ENCODE data around the gene ABHD3. TPM values are rescaled to one million over a fixed set of nuclear protein-coding genes. Genes with fewer than 3 reads are reported as not detected.
"Not testable (repeated sequence)": the region's sequence is repeated elsewhere in the genome, so short reads cannot be mapped to it uniquely, and the experiment has no call there.

Gene ABHD3
- total RNA-seq, 2 experiments from 2014 or later: 13.7 to 14.3 TPM

- no peak overlapping the region for H3K4me3 Mint-ChIP-seq
- no peak for DNase-seq
- H3K27me3 Mint-ChIP-seq: no peaks in the 10 kb centered on the region
- intact Hi-C loops (cut with DNase I, micrococcal nuclease): no loop called here
- peaks cover 6% of the 10 kb centered on the region for H3K4me1 Mint-ChIP-seq
- POLR2A ChIA-PET: no interaction called here
- H3K27ac Mint-ChIP-seq: no peak overlapping the region
- CTCF ChIA-PET: interaction anchor here (0.7 to 0.8 kb wide), 2 partner anchors 70 to 170 kb away, joined by 3 read pairs; no protein-coding TSS in a partner anchor
- ATAC-seq: no peak
- peaks cover 3% of the 10 kb centered on the region for H3K36me3 Mint-ChIP-seq (ENCODE audit: low read depth)
- no peaks in the 10 kb centered on the region for H3K9me3 Mint-ChIP-seq (ENCODE audit: low read depth)
Observed at GRCh38 chr18:21678859-21679258, 25.7 kb downstream of the ABHD3 start.

- peak; percentile 61 for ATAC-seq
- POLR2A ChIA-PET; H3K27me3 Mint-ChIP-seq; H3K4me3 Mint-ChIP-seq; H3K9me3 Mint-ChIP-seq (ENCODE audit: low read depth); H3K27ac Mint-ChIP-seq; H3K4me1 Mint-ChIP-seq; H3K36me3 Mint-ChIP-seq (ENCODE audit: low read depth); intact Hi-C loops (cut with DNase I, micrococcal nuclease): not testable (repeated sequence)
- peak; percentile 56 for DNase-seq
- CTCF ChIA-PET: interaction anchor here (0.8 to 1.0 kb wide), 2 partner anchors 75 to 99 kb away, joined by 3 to 7 read pairs; partner anchors contain the start of gene ESCO1
Observed at GRCh38 chr18:21675354-21675753, 29.2 kb downstream of the ABHD3 start.

GRCh38 chr18:21672521-21673267, 31.9 kb downstream of the ABHD3 start:
- DNase-seq (no peak), ATAC-seq (no peak)
- H3K4me3 Mint-ChIP-seq: no peak overlapping the region
- no peaks in the 10 kb centered on the region for H3K27me3 Mint-ChIP-seq
- intact Hi-C loops (cut with DNase I, micrococcal nuclease): no loop called here
- ChIA-PET CTCF (no interaction called here), POLR2A (no interaction called here)
- no peaks in the 10 kb centered on the region for H3K9me3 Mint-ChIP-seq (ENCODE audit: low read depth)
- H3K36me3 Mint-ChIP-seq (ENCODE audit: low read depth): no peaks in the 10 kb centered on the region
- H3K27ac Mint-ChIP-seq: no peak overlapping the region
- peaks cover 5% of the 10 kb centered on the region for H3K4me1 Mint-ChIP-seq

- no peak overlapping the region for H3K4me3 Mint-ChIP-seq
- H3K27me3 Mint-ChIP-seq: no peaks in the 10 kb centered on the region
- H3K9me3 Mint-ChIP-seq (ENCODE audit: low read depth): no peaks in the 10 kb centered on the region
- ChIA-PET POLR2A (no interaction called here), CTCF (interaction anchor here (0.6 kb wide), 1 partner anchor 12 kb away, joined by 3 read pairs; no protein-coding TSS in a partner anchor)
- DNase-seq (no peak), ATAC-seq (no peak)
- peaks cover under 1% of the 10 kb centered on the region for H3K4me1 Mint-ChIP-seq
- H3K27ac Mint-ChIP-seq: no peak overlapping the region
- intact Hi-C loops (cut with DNase I, micrococcal nuclease): loop anchor here in 1 of 2 experiments (2.0 kb wide), 1 partner anchor 17 kb away; no protein-coding TSS in a partner anchor
- H3K36me3 Mint-ChIP-seq (ENCODE audit: low read depth): peaks cover 3% of the 10 kb centered on the region
Observed at GRCh38 chr18:21669736-21670285, 34.8 kb downstream of the ABHD3 start.

- ATAC-seq (no peak), DNase-seq (no peak)
- POLR2A ChIA-PET: no interaction called here
- peaks cover 6% of the 10 kb centered on the region for H3K36me3 Mint-ChIP-seq (ENCODE audit: low read depth)
- intact Hi-C loops (cut with DNase I, micrococcal nuclease): no loop called here
- CTCF ChIA-PET: no interaction called here
- no peaks in the 10 kb centered on the region for H3K27me3 Mint-ChIP-seq
- peaks cover 2% of the 10 kb centered on the region for H3K4me1 Mint-ChIP-seq
- H3K4me3 Mint-ChIP-seq: no peak overlapping the region
- no peak overlapping the region for H3K27ac Mint-ChIP-seq
- H3K9me3 Mint-ChIP-seq (ENCODE audit: low read depth): no peaks in the 10 kb centered on the region
Observed at GRCh38 chr18:21664069-21664468, 40.5 kb downstream of the ABHD3 start.

GRCh38 chr18:21663578-21663977, 41.0 kb downstream of the ABHD3 start:
- Mint-ChIP-seq H3K4me1 (peaks cover 2% of the 10 kb centered on the region), H3K27me3 (no peaks in the 10 kb centered on the region), H3K4me3 (no peak overlapping the region), H3K9me3 (ENCODE audit: low read depth) (no peaks in the 10 kb centered on the region), H3K27ac (no peak overlapping the region), H3K36me3 (ENCODE audit: low read depth) (peaks cover 6% of the 10 kb centered on the region)
- intact Hi-C loops (cut with DNase I, micrococcal nuclease): no loop called here
- ChIA-PET POLR2A (no interaction called here), CTCF (no interaction called here)
- no peak for DNase-seq
- no peak for ATAC-seq

- no peaks in the 10 kb centered on the region for H3K9me3 Mint-ChIP-seq (ENCODE audit: low read depth)
- no peaks in the 10 kb centered on the region for H3K27me3 Mint-ChIP-seq
- H3K4me3 Mint-ChIP-seq: no peak overlapping the region
- peaks cover 2% of the 10 kb centered on the region for H3K4me1 Mint-ChIP-seq
- DNase-seq: no peak
- POLR2A ChIA-PET: no interaction called here
- ATAC-seq: no peak
- CTCF ChIA-PET: interaction anchor here (0.5 kb wide), 1 partner anchor 95 kb away, joined by 4 read pairs; no protein-coding TSS in a partner anchor
- intact Hi-C loops (cut with DNase I, micrococcal nuclease): no loop called here
- H3K36me3 Mint-ChIP-seq (ENCODE audit: low read depth): peaks cover 6% of the 10 kb centered on the region
- H3K27ac Mint-ChIP-seq: no peak overlapping the region
Observed at GRCh38 chr18:21662581-21662980, 42.0 kb downstream of the ABHD3 start.

GRCh38 chr18:21660078-21660477, 44.5 kb downstream of the ABHD3 start:
- DNase-seq (no peak), ATAC-seq (peak; percentile 36)
- CTCF ChIA-PET: interaction anchor here (1.0 kb wide), 1 partner anchor 10 kb away, joined by 4 read pairs; no protein-coding TSS in a partner anchor
- intact Hi-C loops (cut with DNase I, micrococcal nuclease): no loop called here
- H3K27ac Mint-ChIP-seq: no peak overlapping the region
- no peak overlapping the region for H3K4me3 Mint-ChIP-seq
- H3K9me3 Mint-ChIP-seq (ENCODE audit: low read depth): no peaks in the 10 kb centered on the region
- POLR2A ChIA-PET: no interaction called here
- H3K4me1 Mint-ChIP-seq: peaks cover 2% of the 10 kb centered on the region
- peaks cover 7% of the 10 kb centered on the region for H3K36me3 Mint-ChIP-seq (ENCODE audit: low read depth)
- no peaks in the 10 kb centered on the region for H3K27me3 Mint-ChIP-seq

GRCh38 chr18:21656402-21656801, 48.2 kb downstream of the ABHD3 start:
- H3K4me3 Mint-ChIP-seq: no peak overlapping the region
- ATAC-seq (no peak), DNase-seq (no peak)
- peaks cover 11% of the 10 kb centered on the region for H3K36me3 Mint-ChIP-seq (ENCODE audit: low read depth)
- CTCF ChIA-PET: no interaction called here
- intact Hi-C loops (cut with DNase I, micrococcal nuclease): no loop called here
- no peaks in the 10 kb centered on the region for H3K9me3 Mint-ChIP-seq (ENCODE audit: low read depth)
- POLR2A ChIA-PET: no interaction called here
- H3K27me3 Mint-ChIP-seq: no peaks in the 10 kb centered on the region
- H3K4me1 Mint-ChIP-seq: peaks cover 2% of the 10 kb centered on the region
- H3K27ac Mint-ChIP-seq: no peak overlapping the region

GRCh38 chr18:21653361-21653760, 51.2 kb downstream of the ABHD3 start:
- no peak overlapping the region for H3K4me3 Mint-ChIP-seq
- CTCF ChIA-PET: interaction anchor here (0.7 kb wide), 1 partner anchor 1344 kb away, joined by 3 read pairs; no protein-coding TSS in a partner anchor
- no peak for DNase-seq
- POLR2A ChIA-PET: interaction anchor here (0.6 kb wide), 3 partner anchors 9 to 178 kb away, joined by 3 to 6 read pairs (median 3); no protein-coding TSS in a partner anchor
- H3K36me3 Mint-ChIP-seq (ENCODE audit: low read depth): peaks cover 12% of the 10 kb centered on the region
- no peak overlapping the region for H3K27ac Mint-ChIP-seq
- H3K9me3 Mint-ChIP-seq (ENCODE audit: low read depth): no peaks in the 10 kb centered on the region
- H3K4me1 Mint-ChIP-seq: no peaks in the 10 kb centered on the region
- ATAC-seq: no peak
- no peaks in the 10 kb centered on the region for H3K27me3 Mint-ChIP-seq
- intact Hi-C loops (cut with DNase I, micrococcal nuclease): loop anchor here in 1 of 2 experiments (5.0 kb wide), 1 partner anchor 34 kb away; no protein-coding TSS in a partner anchor

GRCh38 chr18:21652073-21652472, 52.5 kb downstream of the ABHD3 start:
- peaks cover 12% of the 10 kb centered on the region for H3K36me3 Mint-ChIP-seq (ENCODE audit: low read depth)
- POLR2A ChIA-PET: no interaction called here
- H3K9me3 Mint-ChIP-seq (ENCODE audit: low read depth): no peaks in the 10 kb centered on the region
- CTCF ChIA-PET: no interaction called here
- ATAC-seq (no peak), DNase-seq (no peak)
- intact Hi-C loops (cut with DNase I, micrococcal nuclease): loop anchor here in 1 of 2 experiments (5.0 kb wide), 1 partner anchor 35 kb away; no protein-coding TSS in a partner anchor
- no peaks in the 10 kb centered on the region for H3K27me3 Mint-ChIP-seq
- no peak overlapping the region for H3K4me3 Mint-ChIP-seq
- H3K4me1 Mint-ChIP-seq: no peaks in the 10 kb centered on the region
- H3K27ac Mint-ChIP-seq: no peak overlapping the region

GRCh38 chr18:21650311-21650710, 54.3 kb downstream of the ABHD3 start:
- Mint-ChIP-seq H3K36me3 (ENCODE audit: low read depth) (peaks cover 8% of the 10 kb centered on the region), H3K4me1 (no peaks in the 10 kb centered on the region), H3K27me3 (no peaks in the 10 kb centered on the region), H3K9me3 (ENCODE audit: low read depth) (no peaks in the 10 kb centered on the region), H3K27ac (no peak overlapping the region), H3K4me3 (no peak overlapping the region)
- intact Hi-C loops (cut with DNase I, micrococcal nuclease): loop anchor here in 1 of 2 experiments (5.0 kb wide), 1 partner anchor 37 kb away; no protein-coding TSS in a partner anchor
- ChIA-PET POLR2A (no interaction called here), CTCF (interaction anchor here (1.1 kb wide), 1 partner anchor 10 kb away, joined by 4 read pairs; no protein-coding TSS in a partner anchor)
- ATAC-seq (no peak), DNase-seq (no peak)
